Stimulated activated CD4-positive, alpha-beta T cell treated with anti-CD3 and anti-CD28 coated beads, TNF-alpha, amount 100 ng/mL, for 48 hours (primary cell): ENCODE measurements around the gene CNTFR.

Experiments
- DNase-seq, 3 donors: peaks; one replicate each; pipeline ENCODE4 v3.0.0-alpha.2; 2020; ENCODE audit warnings: low read depth in 3 of 3

The CNTFR gene

DNA sequence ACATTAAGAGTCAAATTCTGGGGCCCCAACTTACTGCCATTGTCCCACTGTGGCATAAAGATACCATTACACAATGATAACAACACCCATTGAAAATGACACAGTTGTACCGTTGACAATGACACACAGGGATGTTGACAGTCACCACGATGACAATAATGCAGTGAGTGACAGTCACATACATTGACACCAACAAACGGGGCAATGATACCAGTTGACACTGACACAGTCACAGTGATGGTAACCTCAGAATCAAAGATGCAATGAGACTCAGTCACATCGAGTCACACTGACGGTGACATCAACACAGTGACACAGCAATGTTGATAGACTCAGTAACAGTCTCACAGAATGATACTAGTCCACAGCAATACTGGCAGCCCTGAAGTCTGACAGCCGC lies 16.9 kb downstream of the CNTFR start:
- no peak for DNase-seq

DNA sequence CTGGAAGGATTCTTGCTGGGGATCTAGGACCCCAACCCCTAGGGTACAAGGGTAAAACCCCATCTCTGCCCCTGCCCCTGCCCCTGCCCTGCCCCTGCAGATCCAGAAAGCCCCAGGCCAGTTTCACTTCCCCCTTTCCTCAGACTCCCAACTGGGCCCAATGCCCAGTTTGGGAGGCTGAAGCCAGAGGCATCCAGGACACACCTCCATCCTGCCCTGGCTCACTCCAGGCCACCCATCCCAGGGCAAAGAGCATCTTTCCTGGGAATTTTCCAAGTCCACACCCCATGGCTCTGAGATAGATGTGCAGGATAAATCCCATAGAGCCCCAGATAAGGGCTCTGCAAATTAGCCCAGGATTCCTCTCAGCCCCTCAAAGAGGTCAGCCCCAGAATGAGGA lies 17.4 kb downstream of the CNTFR start:
- DNase-seq: no peak

- no peak for DNase-seq
Observed at GRCh38 chr9:34571481-34571810, 18.1 kb downstream of the CNTFR start.

GRCh38 chr9:34570809-34571480 lies 18.6 kb downstream of the CNTFR start:
- no peak for DNase-seq

GRCh38 chr9:34570376-34570775 lies 19.1 kb downstream of the CNTFR start:
- no peak for DNase-seq

- no peak for DNase-seq
Observed at GRCh38 chr9:34568774-34569173, 20.8 kb downstream of the CNTFR start.

DNA sequence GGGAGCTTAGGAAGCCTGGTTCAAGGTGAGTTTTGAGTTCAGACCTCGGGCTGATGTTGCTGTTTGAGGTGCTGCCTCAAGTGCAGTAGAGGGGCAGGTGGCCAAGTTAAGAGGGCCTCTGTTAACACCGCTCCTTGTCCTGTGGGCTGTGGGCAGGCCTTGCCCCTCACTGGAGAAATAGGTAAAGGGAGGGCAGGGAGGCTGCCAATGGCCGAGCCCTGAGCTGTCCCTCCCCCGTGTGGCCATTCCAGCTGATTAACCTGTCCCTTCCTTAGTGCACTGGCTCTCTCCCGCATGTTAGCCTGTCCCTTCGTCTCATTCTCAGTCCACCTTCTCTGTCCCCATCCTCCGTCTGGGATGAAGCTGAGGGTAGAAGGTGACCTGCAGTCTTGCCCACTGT lies 21.4 kb downstream of the CNTFR start:
- no peak for DNase-seq

DNA sequence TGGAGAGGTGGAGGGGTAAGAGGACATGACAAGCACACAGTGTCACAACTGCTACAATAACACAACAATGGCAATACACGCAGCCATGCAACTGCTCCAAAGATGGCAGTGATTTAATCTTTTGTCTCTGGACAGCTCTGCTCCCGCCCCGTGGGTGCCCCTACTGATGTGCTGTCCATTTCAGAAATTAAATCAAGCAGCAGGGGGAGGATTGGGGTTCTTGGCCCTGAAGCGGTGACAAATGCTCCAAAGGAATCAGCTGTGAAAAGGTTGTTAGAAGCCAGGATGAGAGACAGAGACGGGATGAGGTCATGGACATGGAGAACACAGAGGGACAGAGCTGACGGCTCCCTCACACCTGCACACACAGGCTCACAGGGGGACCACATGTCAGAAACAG lies 22.6 kb downstream of the CNTFR start:
- no peak for DNase-seq

GRCh38 chr9:34566322-34566721 lies 23.2 kb downstream of the CNTFR start:
- no peak for DNase-seq

- DNase-seq: no peak
Observed at GRCh38 chr9:34565856-34566255, 23.7 kb downstream of the CNTFR start.

GRCh38 chr9:34564617-34565016 lies 24.9 kb downstream of the CNTFR start:
- DNase-seq: no peak

DNA sequence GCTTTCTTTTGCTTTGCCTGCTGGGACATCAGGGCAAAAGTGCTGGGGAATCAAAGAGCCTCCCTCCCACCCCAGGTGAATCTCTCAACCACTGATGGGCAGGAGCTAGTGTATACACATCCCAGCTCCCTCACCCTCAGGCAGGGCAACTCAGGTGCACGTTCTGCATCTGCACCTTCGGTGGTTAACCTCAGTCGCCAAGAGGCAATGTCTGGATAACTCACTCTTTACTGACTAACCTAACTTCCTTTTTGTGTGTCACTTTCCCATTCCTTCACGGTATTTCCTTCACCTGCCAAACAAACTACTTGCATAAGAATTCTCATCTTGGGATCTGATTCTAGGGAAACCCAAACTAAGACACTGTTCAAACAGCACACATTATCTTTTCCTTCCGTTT lies 26.3 kb downstream of the CNTFR start:
- no peak for DNase-seq

DNA sequence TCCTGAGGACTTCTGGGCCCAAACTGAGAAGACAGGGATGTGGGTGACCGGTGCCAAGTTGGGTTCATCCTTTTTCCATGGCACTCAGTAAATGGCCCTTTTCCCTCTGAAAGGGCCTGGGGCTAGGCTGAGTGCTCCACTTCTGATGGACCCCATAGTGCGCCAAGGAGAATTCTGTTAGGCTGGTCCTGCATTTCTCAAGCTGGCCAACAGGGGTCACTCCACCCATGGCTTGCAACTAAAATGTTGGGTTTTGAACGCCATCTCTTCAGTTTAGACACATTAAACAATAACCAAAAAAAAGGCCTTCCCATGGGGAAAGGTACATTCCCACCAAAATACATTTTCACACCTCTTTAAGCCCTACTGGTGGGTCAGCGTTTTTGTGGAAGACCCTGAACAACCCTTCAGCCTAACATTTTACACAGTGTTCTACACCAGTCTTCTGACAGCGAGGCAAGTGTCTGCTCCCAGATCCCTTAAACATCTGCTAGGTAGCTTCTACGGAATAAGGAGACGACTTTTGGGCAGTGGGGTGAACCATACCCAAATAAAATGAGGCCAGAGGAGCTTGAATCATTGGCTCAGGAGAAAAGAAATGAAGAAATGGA lies 27.3 kb downstream of the CNTFR start:
- DNase-seq: peak in 1 of 3 donors; percentile 13

GRCh38 chr9:34560599-34561214 lies 28.8 kb downstream of the CNTFR start:
- DNase-seq: no peak

DNA sequence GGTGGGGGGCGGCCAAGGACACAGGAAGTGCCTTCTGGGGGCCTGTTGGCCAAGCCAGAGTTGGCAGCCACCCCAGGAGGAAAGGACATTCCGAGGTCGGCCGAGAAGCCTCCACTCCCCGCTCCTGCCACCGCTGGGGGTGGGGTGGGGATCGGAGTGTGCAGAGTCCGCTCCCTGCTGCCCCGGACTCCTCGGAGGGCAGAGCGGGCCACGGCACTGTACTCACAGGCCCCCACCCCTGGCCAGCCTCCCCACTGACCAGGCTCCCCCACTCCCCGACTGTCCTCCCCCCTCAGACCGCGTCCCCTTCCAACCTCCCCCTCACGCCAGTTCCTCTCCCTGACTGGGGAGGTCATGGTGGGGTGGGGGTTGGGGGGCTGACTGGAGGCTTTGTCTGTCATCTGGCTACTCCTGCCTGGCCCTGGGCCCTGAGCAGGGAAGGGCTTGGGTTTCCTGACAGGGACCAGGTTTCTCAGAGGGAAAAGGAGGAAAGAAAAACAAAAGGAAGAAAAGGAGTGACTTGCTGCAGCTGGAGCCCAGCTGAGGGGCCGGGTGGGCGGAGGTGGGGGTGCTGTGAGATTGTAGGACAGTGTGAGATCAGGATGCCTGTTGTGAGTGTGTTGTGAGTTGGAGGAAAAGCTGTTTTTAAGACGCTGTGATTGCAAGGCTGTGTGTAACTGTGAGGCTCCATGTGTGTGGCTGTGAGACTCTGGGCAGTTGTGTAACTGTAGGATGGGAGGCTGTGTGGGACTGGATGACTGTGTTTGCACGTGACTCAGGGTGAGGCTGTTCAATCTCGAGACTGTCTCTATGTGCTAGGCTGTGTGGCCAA lies 29.7 kb downstream of the CNTFR start:
- no peak for DNase-seq

- no peak for DNase-seq
Observed at GRCh38 chr9:34558919-34559623, 30.5 kb downstream of the CNTFR start.

DNA sequence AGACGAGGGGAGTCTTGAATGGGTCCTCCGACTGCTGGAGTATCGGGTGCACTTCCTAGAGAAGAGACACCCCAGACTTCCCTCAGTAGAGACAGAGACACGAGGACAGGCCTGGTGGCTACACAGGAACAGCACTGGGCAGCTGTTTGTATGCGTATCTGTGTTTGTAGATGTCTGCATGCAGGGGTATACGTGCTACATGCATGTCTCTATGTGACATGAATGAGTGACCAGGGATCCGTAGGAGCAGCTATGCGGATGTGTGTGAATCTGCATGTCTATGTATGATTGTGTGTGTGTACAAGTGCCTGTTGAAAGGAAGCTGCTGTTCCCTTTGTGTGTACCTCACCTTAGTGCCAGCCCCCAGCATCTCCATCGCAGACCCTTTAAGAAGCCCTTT lies 31.2 kb downstream of the CNTFR start:
- DNase-seq: no peak

DNA sequence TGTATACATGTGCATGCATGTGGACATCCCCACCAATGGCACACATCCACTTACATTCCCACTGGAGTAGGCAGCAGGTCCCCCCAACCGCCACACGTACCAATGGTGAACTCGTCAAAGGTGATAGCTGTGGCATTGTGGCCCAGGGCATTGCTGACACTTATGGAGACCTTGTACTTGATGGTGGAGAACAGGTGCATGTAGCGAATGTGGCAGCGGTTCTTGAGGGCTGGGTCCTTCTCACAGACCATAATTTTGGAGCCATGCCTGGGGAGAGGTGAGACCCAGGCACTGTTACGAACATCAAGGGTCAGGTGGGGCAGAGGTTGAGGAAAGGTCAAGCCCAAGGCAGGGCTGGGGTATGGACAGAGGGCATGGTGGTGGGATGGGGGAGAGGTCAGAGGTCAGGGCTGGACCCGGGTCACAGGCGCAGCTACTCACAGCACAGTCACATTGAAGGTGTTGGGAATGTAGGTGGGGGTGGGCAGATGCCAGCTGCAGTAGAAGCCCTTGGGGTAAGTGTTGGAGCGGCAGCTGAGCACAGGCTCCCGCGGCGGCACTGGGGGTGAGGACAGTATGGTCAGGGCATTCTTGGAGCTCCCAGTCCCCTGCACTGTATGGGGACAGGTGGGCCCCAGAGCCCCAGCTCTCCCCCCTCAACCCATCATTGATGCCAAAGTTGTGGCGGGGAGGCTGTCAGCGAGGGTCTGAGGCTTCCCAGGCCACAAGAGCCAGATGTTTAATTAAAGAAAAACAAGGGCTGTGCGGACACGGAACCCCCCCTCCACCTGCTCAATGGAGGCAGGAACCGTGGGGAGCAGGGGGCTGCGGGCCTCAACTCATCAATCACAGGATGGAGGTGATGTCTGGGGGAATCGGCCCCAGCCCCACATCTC lies 31.9 kb downstream of the CNTFR start:
- DNase-seq: no peak

DNA sequence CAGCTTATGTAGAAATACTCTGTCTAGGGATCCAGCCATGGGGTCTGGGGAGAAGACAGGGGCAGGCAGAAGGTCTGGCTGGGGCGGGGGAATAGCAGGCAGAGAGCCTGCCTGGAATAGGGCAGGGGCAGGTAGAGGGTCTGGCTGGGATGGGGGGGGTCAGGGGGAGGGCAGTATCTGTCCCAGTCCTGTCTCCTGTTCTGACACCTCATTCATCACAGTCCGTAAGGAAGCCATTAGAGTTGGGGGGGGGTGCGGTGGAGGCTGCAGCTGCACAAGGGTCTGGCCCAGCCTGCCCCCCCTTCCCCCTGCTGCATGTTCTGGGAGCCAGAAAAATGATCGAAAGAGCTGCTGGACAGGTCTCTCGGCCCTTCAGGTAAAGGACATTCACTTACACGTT lies 32.6 kb downstream of the CNTFR start:
- no peak for DNase-seq

- no peak for DNase-seq
Observed at GRCh38 chr9:34555936-34556525, 33.5 kb downstream of the CNTFR start.

- no peak for DNase-seq
Observed at GRCh38 chr9:34555500-34555899, 34.0 kb downstream of the CNTFR start.
